Spleen (tissue), 7 donors: ENCODE results near the gene DUSP15.

ENCODE experiments used
- CTCF ChIP-seq, 11 experiments: fragments of 200-600 bp in 7 of 11; fragments of 450-650 bp in 4 of 11; sonication (generic) in 4 of 11; IDR thresholded peaks in 8 of 11; conservative IDR thresholded peaks in 3 of 11; 1 replicate in 7 of 11; 2 replicates in 4 of 11; pipeline versions ENCODE4 v1.4.0 to v1.8.0; 2016 to 2021; ENCODE audit warnings: antibody characterized with exemption in 11 of 11, inconsistent platforms in 4 of 11, mild to moderate bottlenecking in 1 of 11
- POLR2AphosphoS5 ChIP-seq, 3 donors: sonication (generic); formaldehyde crosslinking; IDR thresholded peaks; one replicate each; pipeline ENCODE4 v1.5.1; 2017; ENCODE audit warnings: antibody characterized with exemption in 3 of 3
- donor health status: DM: no; HTN: no; CAD: no; lungs with moderate emphysema.
- donor health status: DM: no; HTN: no; CAD: no.
- donor health status: DM: no; HTN: no; CAD: no.

- TF ChIP-seq CTCF (IDR thresholded peaks at IDR 0.05 in 8 of 11, conservative IDR thresholded peaks at IDR 0.05 in 3 of 11): no peak
- no peak for TF ChIP-seq POLR2AphosphoS5 (IDR thresholded peaks at IDR 0.05)
Observed at GRCh38 chr20:31840906-31841816, 29.2 kb downstream of the DUSP15 start.
